Skin of body (tissue), 3 donors: ENCODE results near the gene RFC5. TPM values are rescaled to one million over a fixed set of nuclear protein-coding genes. Genes with fewer than 3 reads are reported as not detected.
"Not testable (repeated sequence)": the region's sequence is repeated elsewhere in the genome, so short reads cannot be mapped to it uniquely, and the experiment has no call there.

Experiments used
- DNase-seq: peaks from one replicate; lab custom pipeline; 2025; lab: John Stamatoyannopoulos, UW
- small RNA-seq: library from RNA; depleted of rRNA; stranded (forward); fragments of <200 nt; gene quantifications from one replicate; pipeline ENCODE3, GENCODE V24; 2014; ENCODE audit warnings: low replicate concordance
- total RNA-seq: library from RNA; depleted of rRNA; stranded (reverse); fragments of >200 nt; gene quantifications from one replicate; pipeline ENCODE4 v1.2.3, GENCODE V29; 2014

RFC5 gene
- total RNA-seq, 1 donor from 2014 or later = 16.5 TPM

GRCh38 chr12:118073768-118074167 lies 57.3 kb downstream of the RFC5 start:
- no peak for DNase-seq

DNA sequence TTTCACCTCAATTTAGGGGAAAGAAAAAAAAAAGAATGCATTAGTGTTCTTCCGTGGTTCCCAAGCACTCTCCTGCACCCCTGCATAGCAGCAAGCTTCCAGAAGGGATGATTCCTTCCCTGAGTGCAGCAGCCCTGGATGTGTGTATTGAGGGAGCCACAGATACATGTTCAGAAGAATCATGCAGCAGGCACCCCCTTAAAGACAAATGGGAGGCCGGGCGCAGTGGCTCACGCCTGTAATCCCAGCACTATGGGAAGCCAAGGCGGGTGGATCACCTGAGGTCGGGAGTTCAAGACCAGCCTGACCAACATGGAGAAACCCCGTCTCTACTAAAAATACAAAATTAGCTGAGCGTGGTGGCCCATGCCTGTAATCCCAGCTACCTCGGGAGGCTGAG lies 65.0 kb downstream of the RFC5 start:
- DNase-seq = not testable (repeated sequence)

Small RNAs within 50 kb of the gene (small RNA-seq; reads per million reads assigned to genes)
- gene AC131159.1 = not detected

Other genes with a start within 250 kb of the RFC5 start
- gene KSR2, start 47.7 kb upstream of the RFC5 start, total RNA-seq = 0.10 TPM
- 55.6 TPM for gene WSB2, start 44.5 kb downstream of the RFC5 start, total RNA-seq
- 16.5 TPM for gene VSIG10, start 87.3 kb downstream of the RFC5 start, total RNA-seq
- 109 TPM for gene PEBP1, start 119.4 kb downstream of the RFC5 start, total RNA-seq